Measurements from ENCODE around the gene PRDM11. TPM values are rescaled to one million over a fixed set of nuclear protein-coding genes. Genes with fewer than 3 reads are reported as not detected.

PRDM11 gene
- total RNA-seq, 1 donor from 2014 or later = 4.6 TPM

DNA sequence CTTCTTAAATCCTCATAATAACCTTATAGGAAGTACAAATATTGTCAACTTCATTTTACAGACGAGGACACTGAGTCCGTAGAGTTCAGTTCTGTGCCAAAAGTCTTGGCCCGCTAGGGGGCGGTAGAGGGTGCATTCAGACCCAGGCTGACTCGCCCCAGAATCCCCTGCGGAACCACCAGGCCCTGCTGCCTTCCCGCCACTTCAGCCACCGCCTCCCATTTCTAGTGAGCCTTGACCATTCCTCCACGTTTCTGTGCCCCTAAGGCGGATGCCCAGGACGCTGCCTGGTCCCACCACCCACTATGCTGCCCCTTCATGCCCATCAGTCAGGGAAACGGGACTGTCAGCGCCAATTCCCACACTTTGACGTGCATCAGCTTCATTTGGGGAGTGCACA is 120.6 kb downstream of the PRDM11 start:
- no peak for DNase-seq (ENCODE audit: low read depth)
- TF ChIP-seq, protein P1, sequence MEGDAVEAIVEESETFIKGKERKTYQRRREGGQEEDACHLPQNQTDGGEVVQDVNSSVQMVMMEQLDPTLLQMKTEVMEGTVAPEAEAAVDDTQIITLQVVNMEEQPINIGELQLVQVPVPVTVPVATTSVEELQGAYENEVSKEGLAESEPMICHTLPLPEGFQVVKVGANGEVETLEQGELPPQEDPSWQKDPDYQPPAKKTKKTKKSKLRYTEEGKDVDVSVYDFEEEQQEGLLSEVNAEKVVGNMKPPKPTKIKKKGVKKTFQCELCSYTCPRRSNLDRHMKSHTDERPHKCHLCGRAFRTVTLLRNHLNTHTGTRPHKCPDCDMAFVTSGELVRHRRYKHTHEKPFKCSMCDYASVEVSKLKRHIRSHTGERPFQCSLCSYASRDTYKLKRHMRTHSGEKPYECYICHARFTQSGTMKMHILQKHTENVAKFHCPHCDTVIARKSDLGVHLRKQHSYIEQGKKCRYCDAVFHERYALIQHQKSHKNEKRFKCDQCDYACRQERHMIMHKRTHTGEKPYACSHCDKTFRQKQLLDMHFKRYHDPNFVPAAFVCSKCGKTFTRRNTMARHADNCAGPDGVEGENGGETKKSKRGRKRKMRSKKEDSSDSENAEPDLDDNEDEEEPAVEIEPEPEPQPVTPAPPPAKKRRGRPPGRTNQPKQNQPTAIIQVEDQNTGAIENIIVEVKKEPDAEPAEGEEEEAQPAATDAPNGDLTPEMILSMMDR (conservative IDR thresholded peaks at IDR 0.05; ENCODE audit: low read depth, low read length) = peak; percentile 64
- no peak overlapping the region for H3K4me3 ChIP-seq (ENCODE audit: low read depth, low read length)

- H3K4me3 ChIP-seq (ENCODE audit: low read depth, low read length) = no peak overlapping the region
- no peak for DNase-seq (ENCODE audit: low read depth)
- TF ChIP-seq, protein P1 (conservative IDR thresholded peaks at IDR 0.05; ENCODE audit: low read depth, low read length) = no peak
Observed at GRCh38 chr11:45267652-45268299, 121.3 kb downstream of the PRDM11 start.

- H3K4me3 ChIP-seq (ENCODE audit: low read depth, low read length) = no peak overlapping the region
- TF ChIP-seq, protein P1 (conservative IDR thresholded peaks at IDR 0.05; ENCODE audit: low read depth, low read length) = no peak
- DNase-seq (ENCODE audit: low read depth) = no peak
Observed at GRCh38 chr11:45269678-45270077, 123.2 kb downstream of the PRDM11 start.

- TF ChIP-seq, protein P1 (conservative IDR thresholded peaks at IDR 0.05; ENCODE audit: low read depth, low read length) = no peak
- no peak for DNase-seq (ENCODE audit: low read depth)
- H3K4me3 ChIP-seq (ENCODE audit: low read depth, low read length) = no peak overlapping the region
Observed at GRCh38 chr11:45270946-45271716, 124.7 kb downstream of the PRDM11 start.

DNA sequence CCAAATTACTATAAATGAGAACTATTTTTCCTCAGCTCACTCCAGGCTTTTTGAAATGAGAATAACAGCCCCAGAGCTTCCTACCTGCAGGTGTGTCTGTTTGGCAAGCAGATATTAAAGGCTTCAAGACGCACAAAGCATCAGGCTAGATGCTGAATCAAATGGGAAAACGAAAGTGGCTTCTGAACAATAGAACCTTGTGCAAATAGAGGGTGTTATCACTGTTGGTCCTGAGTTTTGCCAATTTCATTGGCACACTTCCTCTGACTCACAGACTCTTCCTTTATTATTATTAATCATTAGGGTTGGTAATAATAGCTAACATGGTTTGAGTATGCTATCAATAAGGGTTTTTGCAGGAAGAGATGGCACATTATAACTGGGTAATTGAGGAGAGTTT is 126.3 kb downstream of the PRDM11 start:
- no peak for DNase-seq (ENCODE audit: low read depth)
- TF ChIP-seq, protein P1 (conservative IDR thresholded peaks at IDR 0.05; ENCODE audit: low read depth, low read length) = no peak
- H3K4me3 ChIP-seq (ENCODE audit: low read depth, low read length) = no peak overlapping the region

DNA sequence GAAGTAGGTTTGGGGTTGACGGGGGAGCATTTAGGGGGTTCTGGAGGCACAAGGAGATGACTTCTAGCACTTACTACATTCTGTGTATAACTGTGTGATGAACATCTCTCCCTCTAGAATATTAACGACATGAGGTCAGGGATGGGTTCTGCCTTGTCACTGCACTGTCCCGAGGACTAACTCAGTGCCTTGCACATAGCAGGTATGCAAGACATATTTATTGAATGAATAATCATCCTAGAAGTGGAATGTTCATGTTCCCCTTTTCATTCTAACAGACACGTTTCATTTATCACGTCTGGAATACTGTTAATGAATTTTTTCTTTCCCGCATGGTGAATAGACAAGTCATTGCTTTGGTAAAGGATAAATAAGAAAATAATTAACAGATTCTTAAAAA is 127.1 kb downstream of the PRDM11 start:
- TF ChIP-seq, protein P1 (conservative IDR thresholded peaks at IDR 0.05; ENCODE audit: low read depth, low read length) = no peak
- no peak for DNase-seq (ENCODE audit: low read depth)
- no peak overlapping the region for H3K4me3 ChIP-seq (ENCODE audit: low read depth, low read length)
